Measurements from ENCODE around the gene USP43.
"Not testable (repeated sequence)": the region's sequence is repeated elsewhere in the genome, so short reads cannot be mapped to it uniquely, and the experiment has no call there.

USP43 gene

DNA sequence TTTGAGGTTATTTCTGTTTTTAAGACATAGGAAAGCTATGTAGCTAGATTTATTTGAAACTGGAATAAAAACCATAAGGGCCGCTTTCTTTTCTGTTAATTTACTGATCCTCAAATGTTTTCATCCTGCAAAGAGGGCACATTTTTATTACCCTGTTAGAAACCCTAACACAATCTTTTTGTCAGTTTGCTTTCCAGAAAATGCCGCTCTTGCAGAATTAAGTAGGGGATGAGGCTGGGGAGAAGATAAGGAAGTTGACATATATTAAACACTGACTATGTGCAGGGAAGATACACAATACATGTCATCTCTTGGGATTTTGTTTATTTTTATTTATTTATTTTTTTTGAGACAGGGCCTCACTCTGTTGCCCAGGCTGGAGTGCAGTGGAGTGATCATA, 15.7 kb downstream of the USP43 start:
- no peak for DNase-seq

DNA sequence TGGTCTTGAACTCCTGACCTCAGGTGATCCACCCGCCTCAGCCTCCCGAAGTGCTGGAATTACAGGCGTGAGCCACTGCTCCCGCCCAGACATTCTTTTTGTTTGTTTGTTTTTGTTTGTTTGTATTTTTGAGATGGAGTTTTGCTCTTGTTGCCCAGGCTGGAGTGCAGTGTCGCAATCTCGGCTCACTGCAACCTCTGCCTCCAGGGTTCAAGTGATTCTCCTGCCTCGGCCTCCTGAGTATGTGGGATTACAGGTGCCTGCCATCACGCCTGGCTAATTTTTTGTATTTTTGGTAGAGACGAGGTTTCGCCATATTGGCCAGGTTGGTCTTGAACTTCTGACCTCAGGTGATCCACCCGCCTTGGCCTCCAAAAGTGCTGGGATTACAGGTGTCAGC, 18.2 kb downstream of the USP43 start:
- not testable (repeated sequence) for DNase-seq

DNA sequence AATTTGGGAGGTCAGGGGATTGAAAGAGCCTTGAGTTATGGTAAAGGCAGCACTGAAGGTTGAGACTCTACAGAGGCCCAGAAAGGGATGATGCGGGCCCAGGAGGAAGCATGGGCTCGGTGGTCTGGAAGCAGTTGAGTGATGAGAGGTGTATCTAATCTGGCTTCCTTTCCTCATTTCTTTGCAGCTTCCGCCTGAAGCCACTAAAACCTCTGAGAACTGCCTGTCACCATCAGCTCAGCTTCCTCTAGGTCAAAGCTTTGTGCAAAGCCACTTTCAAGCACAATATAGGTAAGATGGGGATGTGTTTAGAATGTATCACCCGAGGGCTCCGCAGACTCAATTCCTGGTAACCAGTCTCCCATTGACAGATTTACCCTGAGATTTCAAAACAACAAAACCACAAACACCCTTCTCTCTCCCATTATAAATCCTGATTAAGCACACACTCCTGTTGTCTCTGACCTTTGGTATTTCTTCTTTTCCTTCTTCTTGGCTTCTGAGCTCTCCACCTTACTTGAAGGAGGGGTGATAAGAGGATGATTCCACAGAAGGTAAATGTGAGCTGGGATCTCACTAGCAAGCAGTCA, 21.2 kb downstream of the USP43 start:
- DNase-seq, result no peak

DNA sequence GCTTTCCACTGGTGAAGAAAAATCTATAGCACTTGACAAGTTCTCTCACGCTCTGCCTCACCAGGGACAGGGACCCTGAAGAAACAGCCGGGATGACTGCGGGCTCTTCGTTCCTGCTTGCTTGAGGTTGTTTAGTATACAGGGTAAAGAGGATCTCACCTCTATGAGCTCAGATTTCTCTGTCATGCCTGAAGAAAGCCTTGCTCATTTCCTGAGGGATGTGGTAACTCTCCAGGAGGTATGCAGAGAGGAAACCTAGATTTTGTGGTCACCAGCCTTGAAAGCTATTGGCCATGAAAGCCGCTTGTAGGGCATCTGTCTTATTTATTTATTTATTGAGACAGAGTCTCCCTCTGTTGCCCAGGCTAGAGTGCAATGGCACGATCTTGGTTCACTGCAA, 23.2 kb downstream of the USP43 start:
- DNase-seq, result no peak

DNA sequence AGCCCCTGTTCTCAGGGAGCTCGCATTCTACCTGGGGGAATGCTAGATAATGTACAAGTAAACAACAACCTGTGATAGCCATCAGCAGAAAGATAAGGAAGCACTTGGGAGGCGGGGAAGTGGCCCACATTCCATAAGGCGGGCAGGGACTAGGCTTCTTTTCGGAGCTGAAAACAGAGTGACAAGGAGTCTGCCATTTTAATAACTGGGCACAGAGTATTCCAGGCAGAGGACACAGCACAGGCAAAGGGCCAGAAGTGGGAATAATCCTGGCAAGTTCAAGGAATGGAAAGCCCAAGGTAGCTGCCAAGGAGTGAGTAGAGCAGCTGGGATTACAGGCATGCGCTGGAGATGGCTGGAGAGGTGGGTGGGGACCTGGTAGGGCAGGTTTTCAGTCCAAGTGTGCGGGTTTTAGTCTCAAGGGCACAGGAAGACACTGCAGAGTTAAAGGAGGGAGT, 24.3 kb downstream of the USP43 start:
- no peak for DNase-seq

DNA sequence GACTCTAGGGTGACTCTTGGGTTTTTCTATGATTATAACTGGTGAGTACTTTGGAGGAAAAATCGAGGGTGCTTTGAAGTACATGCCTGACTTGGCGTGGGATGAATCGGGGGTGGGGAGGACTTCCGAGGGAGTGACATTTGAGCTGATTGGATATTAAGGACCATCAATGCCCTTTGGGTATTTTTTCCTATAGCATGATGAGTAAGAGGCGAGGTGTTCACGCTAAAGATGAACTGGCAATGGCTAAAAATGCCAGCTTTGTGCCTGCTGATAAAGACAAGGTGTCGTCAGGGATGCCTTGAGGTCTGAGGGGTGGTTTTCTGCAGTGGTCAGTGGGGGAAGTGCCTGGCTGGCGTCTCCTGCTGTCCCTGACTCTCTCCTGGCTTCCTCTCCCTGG, 25.3 kb downstream of the USP43 start:
- no peak for DNase-seq

DNA sequence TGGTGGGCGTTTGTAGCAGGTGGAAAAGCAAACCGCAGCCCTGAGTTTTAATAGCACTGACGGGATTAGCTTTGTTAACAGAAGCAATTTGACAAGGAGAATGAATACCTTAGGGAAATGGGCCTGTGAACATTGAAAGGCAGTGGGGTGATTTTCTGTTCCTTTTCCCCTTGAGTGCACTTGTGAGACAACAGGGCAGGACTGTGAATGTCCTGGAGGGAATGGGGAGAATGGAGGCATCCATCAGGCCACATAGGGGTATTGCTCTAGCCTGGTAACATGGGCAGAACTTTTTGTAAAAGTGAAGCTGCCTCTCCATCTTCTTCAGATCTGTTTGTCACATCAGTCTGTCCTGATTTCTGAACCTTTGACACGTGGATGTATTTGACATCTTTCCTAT, 26.2 kb downstream of the USP43 start:
- no peak for DNase-seq

DNA sequence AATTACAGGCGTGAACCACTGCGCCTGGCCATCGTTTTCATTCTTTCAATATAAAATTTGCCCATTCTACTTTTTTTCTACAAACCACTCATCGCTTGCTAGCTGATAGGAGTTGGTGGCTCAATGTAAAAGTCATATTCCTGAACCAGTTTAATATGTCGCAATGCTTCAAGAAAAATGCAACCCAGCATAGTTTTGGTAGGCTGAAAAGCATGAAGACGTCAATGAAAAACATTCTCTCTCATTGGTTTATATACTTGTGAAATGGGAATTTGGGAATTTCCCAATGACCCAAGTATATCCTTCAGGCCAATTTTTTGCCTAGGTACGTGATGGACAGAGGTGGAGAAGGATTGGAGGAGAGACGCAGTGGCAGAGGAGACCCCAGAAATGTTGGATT, 26.9 kb downstream of the USP43 start:
- no peak for DNase-seq

DNA sequence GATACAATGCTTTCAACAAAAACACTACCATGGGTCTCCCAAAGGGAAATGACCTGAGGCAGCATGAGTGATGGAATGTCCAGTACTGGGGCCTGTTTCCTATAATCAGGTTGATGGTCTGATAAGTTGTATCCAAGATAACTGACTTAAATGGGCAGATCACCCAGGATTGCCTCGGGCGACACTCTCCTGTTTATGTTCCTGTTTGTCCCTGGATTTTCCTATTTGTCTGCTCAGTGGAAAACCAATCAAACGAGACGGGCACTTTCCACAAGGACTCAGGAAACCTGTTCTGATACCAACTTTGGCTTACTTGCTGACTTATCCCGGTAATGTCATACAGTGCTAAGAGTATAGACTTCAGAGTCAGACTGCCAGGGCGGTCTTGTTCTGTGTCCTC, 27.4 kb downstream of the USP43 start:
- DNase-seq, result no peak

DNA sequence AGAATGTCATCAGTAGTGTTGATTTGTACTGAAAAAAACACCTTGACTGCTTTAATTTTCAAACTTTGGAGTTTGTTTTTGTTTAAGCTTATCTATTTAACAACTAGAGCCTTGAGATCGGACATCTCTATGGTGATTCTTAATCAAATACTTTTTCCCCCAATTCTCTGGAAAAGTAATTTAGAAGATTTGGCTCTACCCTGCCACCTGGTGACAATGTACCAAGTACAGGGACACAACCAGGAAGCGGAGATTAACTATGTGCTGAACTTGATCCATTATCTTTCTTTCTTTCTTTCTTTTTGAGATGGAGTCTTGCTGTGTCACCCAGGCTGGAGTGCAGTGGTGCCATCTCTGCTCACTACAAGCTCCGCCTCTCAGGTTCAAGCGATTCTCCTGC, 30.8 kb downstream of the USP43 start:
- no peak for DNase-seq

DNA sequence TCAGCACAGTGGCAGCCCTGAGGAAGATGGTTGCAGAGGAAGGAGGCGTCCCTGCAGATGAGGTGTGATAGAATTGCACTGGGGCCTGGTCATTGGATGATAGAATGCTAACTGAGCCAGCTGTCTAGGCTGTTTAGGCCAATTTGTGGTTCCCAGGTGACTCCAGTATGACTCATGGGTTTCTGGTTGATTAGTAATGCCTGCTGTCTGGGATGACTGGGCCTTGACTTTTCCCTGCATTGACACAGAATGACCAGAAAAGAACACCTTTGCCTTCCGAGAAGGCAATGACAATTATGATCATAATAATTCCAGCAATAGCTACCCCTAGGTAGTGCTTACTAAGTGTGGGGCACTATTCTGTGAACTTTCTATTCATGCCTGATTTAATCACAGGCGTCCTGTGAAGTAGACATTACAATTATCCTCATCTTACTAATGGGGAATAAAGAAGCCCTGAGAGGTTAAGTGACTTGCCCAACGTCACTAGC, 31.5 kb downstream of the USP43 start:
- DNase-seq, result no peak

DNA sequence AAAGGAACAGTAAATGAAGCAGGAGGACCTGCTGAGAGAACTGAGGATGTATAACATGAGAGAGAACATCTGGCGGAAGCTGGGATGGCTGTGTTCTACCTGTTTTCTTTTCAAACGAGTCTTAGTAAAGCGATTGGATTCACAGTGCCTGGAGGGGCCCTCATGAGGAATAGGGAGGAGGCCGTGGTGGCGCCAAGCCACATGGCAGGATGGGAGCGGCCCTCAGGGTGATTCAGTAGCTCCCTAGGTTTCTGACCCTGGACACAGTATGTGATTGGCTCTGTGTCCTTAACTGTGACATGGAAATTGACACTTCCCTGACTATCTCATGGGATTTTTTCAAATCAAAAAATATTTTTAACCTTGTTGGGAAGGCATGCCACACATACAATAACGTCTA, 32.1 kb downstream of the USP43 start:
- no peak for DNase-seq

DNA sequence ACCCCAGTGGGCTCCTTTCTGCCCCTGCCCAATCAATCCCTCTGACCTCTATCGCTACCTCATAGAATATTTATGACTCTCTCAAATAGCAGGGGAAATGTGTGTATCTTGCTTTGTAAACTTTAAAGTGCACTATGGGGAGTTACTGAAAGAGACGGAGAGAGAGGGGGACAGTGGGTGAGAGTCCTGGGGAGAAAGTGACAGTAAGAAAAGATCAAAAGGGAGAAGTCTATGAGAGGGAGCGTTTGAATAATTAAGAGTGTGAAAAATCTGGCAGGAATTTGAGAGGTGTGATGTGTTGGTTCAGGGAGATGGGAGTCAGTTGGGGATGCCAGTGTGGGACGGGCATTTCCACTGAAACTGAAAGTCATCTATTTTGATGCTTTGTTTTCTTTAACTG, 32.6 kb downstream of the USP43 start:
- DNase-seq, result no peak

DNA sequence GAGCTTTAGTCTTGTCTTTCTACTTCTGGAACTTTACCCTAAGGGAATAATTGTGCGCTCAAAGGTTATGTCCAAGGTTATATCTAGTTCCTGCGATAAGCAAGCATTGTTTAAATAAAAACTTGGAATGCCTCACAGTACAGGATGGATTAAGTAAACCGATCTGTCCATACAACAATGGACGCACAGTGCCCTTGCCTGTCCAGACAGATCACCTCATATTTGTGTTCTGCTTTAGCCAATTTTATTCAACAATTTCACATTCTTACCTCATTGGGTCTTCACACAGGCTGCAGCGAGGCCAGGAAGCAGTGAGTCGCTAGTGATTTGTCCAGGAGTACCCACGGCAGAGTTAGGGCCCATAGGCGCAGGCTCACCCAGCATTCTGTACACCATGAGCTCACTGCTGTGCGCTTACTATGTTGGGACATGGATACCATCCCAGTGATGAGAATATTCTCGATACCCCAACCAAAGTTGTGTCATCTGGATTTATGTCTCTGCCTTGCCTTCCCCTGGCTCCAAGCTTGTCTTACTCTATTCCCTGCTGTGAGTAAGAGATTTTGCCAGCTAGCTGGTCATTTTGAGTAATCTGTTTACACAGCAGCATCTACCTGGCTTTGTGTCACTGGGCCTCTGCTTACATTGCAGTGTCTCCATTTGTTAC, 39.8 kb downstream of the USP43 start:
- DNase-seq, result no peak

DNA sequence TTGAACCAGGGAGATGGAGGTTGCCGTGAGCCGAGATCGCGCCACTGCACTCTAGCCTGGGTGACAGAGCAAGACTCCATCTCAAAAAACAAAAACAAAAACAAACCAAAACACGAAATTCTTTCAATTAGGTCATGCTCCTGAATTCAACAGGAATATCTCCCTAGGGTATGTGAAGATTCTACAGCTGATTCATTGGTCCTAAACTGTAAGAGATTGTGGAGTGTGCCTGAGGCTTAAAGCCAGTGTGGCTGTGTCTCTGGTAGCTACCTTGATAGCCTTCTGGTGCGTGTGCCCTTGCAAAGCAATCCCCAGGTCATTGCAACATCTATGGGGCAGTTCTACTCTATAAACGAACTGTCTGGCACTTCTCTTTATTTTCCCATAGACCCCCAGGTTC, 48.4 kb downstream of the USP43 start:
- DNase-seq, result no peak

DNA sequence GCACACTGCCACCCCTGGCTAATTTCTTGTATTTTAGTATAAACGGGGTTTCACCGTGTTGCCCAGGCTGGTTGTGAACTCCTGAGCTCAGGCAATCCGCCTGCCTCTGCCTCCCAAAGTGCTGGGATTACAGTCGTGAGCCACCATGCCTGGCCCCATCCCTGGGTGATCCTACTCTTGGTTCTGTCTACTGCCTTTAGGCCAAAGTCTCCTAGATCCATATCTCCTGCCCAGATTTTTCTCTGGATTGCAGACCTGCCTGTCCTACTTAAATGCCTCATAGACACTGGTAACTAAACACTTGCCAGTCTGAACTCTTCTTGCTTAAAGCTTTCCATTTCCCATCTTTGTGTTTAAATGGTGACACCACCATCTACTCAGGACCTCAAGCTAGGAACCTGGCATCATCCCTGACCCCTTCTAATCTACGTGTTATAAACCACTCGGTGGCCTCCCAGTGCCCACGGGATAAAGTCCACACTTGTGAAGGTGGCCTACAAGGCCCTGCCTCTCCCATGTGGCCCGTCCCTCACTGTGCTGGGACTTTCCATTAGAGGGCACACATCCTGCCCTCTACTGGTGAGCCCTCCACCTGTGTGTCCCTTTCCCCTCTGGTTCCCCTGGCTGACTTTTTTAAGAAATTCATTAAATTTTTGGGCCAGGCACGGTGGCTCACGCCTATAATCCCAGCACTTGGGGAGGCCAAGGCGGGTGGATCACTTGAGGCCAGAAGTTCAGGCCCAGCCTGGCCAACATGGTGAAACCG, 51.1 kb downstream of the USP43 start:
- no peak for DNase-seq

DNA sequence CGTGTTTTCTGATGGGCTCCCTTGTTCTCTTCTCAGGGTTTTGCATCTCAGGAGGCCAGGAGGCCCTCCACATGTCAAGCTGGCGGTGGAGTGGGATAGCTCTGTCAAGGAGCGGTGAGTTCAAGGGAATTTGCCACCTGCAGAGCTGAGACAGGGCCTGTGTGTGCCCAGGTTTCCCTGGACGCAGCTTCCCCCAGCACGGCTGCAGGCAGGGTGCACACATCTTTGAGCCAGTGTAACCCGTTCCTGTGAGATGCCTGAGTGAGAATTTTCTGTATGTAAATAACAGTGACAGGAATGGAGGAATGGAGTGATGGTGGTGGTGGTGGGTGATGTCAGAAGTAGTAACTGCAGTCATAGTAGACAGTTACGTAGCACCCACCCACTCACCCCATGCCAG, 54.8 kb downstream of the USP43 start:
- no peak for DNase-seq

DNA sequence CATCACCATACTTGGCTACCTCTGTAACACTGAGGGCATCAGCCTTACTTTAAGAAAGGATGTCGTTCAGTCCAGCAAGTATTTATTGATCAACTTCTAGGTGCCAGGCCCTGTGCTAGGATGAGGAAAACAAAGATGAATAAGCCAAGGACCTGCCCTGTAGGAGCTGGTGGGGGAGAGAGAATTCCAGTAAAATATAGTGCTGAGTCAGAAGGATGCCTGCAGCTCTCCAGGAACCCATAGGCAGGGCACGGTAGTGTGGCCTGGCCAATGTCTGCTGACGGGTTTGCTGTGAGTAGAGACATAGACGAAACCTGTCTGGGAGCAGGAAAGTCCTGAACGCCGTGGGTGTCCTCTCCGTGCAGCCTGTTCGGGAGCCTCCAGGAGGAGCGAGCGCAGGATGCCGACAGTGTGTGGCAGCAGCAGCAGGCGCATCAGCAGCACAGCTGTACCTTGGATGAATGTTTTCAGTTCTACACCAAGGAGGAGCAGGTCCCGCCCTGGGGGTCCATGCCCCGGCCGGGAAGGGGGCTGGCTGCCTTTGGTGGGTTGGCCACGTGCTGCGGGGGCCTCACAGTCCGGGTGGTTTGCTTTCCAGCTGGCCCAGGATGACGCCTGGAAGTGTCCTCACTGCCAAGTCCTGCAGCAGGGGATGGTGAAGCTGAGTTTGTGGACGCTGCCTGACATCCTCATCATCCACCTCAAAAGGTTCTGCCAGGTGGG, 55.6 kb downstream of the USP43 start:
- no peak for DNase-seq

DNA sequence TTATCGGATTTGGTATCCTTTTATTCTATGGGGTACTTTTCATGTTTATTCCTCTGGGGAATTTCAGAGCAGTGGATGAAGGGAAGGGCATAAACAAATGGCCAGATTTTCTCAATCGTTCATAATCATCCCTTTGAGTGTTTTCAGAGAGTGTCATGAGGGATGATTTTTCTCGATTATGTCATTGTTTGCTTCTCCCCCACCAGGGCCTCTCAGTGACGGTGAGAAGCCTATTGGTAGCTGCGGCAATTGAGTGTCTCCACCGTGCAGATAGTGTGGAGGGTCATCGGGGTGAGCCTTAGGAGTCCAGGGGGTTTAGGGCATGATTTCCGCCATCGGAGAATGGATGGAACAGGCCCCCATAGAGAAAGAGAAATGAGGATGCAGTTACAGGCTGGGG, 57.2 kb downstream of the USP43 start:
- no peak for DNase-seq

DNA sequence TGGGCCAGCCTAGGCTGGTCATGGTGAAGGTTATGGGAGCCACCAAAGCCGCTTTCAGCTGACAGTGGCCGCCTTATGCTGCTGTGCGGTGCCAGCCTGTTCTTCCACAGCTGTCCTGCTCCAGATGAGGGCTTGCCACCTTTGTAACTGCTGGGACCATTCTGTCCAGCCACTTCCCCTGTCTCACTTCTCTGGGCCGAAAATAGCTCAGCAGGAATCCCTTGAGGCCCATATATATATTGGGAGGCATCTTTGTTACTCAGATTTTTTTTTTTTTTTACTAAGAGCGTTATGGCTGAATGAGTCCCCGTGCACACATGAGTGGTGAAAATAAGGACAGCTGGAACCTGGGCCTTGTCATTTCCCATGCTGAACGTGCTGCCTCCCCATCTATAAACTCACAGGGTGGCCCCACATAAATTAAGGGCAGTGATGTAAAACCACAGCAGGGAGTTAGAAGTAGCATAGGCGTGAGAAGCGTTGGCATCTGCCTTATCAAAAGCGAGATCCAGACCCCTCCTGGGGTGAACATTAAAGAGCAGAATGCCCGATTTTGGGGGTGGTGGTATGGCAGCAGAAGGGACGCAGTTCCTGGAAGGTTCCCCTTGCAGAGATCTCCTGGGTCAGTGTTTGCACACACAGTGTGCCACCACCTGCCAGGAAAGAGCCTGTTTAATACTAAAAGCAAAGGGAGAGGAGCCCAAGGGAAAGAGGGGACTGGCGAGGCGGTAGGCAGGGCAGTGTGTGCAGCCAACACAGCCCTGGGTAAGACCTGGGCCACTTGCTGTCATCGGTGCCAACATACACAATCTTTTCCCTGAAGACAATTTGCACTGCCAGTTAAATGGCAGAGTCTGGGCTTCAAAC, 57.8 kb downstream of the USP43 start:
- no peak for DNase-seq

DNA sequence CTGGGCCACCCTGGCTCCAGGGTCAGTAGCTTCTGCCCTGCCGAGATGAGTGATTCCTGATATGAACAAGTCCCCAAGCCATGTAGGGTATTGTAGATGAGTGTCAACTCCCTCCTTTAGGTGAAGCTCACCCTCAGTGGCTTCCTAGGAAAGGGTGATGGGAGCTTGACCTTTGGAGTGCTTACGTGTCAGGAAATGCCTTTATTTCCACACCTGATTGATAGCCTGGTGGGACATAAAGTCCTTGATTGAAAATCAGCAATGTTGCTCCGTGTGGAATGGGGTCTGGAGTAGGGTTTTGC, 58.4 kb downstream of the USP43 start:
- DNase-seq, result no peak

DNA sequence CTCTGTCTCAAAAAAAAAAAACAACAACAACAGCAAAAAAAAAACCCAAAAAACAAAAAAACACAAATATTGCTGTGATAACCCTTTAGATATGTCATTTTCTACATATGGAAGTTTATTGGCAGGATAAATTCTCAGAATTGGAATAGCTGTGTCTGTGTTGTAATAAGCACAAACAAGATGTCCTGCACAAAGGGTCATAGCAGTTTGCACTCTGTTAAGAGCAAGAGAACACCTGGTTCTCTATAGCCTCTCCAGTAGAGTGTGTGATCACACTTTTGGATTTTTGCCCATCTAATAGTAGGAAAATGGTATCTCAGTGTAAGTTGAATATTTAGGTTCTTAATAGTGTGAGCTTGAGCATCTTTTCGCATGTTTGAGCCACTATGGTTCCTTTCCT, 60.4 kb downstream of the USP43 start:
- DNase-seq, result no peak

DNA sequence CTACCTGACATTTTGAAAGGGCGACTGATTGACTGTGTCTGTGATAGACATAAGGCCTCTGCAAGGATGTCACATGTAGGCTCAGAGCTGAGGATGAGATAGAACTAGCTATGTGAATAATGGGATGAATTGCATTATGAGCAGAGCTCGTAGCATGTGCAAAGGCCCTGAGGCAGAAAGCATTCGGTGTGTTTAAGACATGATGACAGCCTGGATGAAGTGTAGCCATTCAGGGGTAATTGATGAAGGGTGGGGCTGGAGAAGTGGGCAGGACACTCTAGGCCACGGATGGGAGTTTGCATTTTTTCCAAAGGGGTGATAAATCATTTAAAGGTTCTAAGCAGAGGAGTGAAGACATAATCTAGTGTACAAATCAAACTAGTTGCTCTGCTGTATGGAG, 62.6 kb downstream of the USP43 start:
- DNase-seq, result no peak
